ENCODE results near the gene VPS41.

Gene VPS41

DNA sequence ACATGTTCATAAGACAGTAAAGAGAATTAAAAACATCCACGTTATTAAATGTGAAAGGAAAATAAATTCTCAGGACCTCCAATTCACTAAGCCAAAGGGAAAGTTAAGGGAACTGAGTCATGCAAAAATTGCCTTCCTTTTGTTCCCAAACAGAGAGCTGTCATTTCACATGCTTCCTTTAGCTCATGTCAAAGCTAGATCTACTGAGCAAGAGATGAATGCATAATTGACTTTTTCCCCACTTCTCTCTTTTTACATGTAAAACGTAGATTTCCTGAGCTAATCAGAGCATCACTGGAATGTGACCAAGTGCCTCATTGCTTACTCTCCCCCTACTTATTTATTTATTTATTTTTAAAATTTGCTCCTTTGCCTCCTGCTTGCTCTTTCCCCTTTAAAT is 148.8 kb downstream of the VPS41 start:
- in situ Hi-C loops (cut with MboI; ENCODE audit: low sequenced_read_pairs, unreplicated experiment), result no loop called here
- TF ChIP-seq, protein P1, sequence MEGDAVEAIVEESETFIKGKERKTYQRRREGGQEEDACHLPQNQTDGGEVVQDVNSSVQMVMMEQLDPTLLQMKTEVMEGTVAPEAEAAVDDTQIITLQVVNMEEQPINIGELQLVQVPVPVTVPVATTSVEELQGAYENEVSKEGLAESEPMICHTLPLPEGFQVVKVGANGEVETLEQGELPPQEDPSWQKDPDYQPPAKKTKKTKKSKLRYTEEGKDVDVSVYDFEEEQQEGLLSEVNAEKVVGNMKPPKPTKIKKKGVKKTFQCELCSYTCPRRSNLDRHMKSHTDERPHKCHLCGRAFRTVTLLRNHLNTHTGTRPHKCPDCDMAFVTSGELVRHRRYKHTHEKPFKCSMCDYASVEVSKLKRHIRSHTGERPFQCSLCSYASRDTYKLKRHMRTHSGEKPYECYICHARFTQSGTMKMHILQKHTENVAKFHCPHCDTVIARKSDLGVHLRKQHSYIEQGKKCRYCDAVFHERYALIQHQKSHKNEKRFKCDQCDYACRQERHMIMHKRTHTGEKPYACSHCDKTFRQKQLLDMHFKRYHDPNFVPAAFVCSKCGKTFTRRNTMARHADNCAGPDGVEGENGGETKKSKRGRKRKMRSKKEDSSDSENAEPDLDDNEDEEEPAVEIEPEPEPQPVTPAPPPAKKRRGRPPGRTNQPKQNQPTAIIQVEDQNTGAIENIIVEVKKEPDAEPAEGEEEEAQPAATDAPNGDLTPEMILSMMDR (IDR thresholded peaks at IDR 0.05; ENCODE audit: borderline replicate concordance, control extremely low read depth, extremely low read depth, insufficient read depth, missing control alignments), result no peak
- no peak for DNase-seq (ENCODE audit: low spot score)

DNA sequence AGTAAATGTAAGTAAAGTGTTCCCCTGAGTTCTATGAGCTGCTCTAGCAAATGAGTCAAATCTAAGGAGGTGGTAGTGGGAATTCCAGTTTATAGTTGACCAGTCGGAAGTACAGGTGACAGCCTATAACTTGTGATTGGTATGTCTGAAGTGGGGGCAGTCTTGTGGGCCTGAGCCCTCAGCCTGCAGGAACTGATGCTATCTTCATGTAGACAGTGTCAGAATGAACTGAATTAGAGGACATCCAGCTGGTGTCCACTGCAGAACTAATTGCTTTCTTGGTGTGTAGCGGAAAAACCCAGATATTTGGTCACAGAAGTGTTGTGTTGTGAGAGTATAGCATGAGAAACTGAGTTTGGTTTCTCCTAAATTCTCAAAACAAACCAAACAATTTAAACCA is 150.0 kb downstream of the VPS41 start:
- TF ChIP-seq, protein P1 (IDR thresholded peaks at IDR 0.05; ENCODE audit: borderline replicate concordance, control extremely low read depth, extremely low read depth, insufficient read depth, missing control alignments), result no peak
- in situ Hi-C loops (cut with MboI; ENCODE audit: low sequenced_read_pairs, unreplicated experiment), result no loop called here
- no peak for DNase-seq (ENCODE audit: low spot score)

DNA sequence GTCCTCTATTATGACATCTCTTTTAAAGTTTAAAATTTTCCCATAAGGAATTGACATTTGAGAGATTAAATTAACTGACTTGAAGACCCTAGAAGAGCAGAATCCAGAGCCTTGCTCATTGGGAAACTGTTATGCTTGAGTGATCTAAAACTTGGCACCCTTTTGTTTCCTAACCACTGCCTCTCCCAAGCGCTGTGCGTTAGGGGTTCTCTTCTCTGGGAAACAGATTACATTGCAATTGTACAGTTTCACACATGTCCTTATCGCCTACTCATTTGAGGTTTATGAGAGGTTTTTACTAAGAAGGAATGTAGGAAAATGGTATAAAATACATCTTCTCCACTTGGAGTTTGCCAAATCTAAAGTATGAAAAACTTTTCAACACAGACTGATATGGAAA is 151.1 kb downstream of the VPS41 start:
- TF ChIP-seq, protein P1 (IDR thresholded peaks at IDR 0.05; ENCODE audit: borderline replicate concordance, control extremely low read depth, extremely low read depth, insufficient read depth, missing control alignments), result no peak
- in situ Hi-C loops (cut with MboI; ENCODE audit: low sequenced_read_pairs, unreplicated experiment), result no loop called here
- no peak for DNase-seq (ENCODE audit: low spot score)

DNA sequence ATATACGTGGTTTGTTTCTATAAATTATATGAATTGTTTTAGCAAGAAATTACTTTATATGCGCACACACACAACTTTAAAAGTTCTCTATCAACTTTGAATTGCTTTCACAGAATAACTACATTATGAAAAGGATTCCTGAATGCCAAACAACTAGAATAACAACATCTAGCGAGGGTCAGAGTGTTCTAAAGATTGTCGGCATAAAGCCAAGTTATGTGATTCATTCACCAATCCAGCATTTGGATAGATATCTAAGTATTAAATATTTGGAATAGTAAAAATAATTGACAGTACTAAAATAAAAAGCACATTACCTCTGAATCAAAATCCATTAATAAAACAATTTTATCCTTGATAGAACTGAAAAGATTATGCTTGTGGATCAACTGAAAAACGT is 152.5 kb downstream of the VPS41 start:
- no peak for DNase-seq (ENCODE audit: low spot score)
- in situ Hi-C loops (cut with MboI; ENCODE audit: low sequenced_read_pairs, unreplicated experiment), result no loop called here
- TF ChIP-seq, protein P1 (IDR thresholded peaks at IDR 0.05; ENCODE audit: borderline replicate concordance, control extremely low read depth, extremely low read depth, insufficient read depth, missing control alignments), result no peak

DNA sequence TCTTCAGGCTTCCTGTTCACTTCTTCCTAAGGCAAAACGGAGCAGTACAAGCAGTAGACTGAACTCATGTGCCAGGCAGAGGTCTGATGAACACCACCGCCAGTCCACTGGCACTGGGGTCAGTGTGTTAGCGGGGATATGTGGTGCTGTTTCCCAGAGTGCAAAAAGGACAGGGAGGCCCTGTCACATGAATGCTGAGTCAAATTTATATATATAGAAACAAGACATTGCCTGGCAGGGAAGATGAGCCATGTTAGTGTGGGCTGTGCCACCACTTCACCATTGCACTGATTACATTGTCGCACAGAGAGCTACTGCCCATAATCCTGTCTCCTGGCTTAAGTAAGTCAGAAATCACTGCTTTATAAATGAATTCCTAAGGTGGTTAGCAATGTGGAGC is 155.6 kb downstream of the VPS41 start:
- TF ChIP-seq, protein P1 (IDR thresholded peaks at IDR 0.05; ENCODE audit: borderline replicate concordance, control extremely low read depth, extremely low read depth, insufficient read depth, missing control alignments), result no peak
- DNase-seq (ENCODE audit: low spot score), result no peak
- in situ Hi-C loops (cut with MboI; ENCODE audit: low sequenced_read_pairs, unreplicated experiment), result no loop called here

DNA sequence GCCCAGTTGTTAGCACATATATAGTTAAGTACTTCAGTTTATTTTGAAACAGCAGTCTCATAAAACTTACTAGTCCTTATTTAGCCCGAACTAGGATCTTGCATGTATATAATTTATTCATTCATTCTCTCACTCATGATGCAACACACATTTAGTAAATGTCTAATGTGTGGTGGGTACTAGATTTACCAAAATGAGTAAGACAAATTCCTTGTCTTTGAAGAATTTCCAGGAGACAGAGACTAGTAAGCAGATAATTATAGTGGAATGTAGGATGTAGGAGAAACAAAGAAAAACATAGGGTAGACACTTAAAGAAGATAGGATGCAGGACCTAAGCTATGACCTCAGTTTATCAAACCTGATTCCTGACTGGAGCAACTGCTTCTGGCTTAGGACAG is 157.6 kb downstream of the VPS41 start:
- in situ Hi-C loops (cut with MboI; ENCODE audit: low sequenced_read_pairs, unreplicated experiment), result no loop called here
- DNase-seq (ENCODE audit: low spot score), result no peak
- TF ChIP-seq, protein P1 (IDR thresholded peaks at IDR 0.05; ENCODE audit: borderline replicate concordance, control extremely low read depth, extremely low read depth, insufficient read depth, missing control alignments), result no peak

All from GM13976 (cell line).